GM18861 (cell line): Measurements from ENCODE around the gene IQCE.

Experiments
- ATAC-seq: cut with Tn5 transposase; IDR thresholded peaks from one replicate; pipeline ENCODE4 v1.9.1; 2021; ENCODE audit not compliant: unreplicated experiment

Gene IQCE

GRCh38 chr7:2660359-2661095 is 101.7 kb downstream of the IQCE start:
- no peak for ATAC-seq

- no peak for ATAC-seq
These were observed 102.3 kb downstream of the IQCE start for GRCh38 chr7:2661096-2661449.

GRCh38 chr7:2661602-2662272 is 103.0 kb downstream of the IQCE start:
- ATAC-seq: no peak

GRCh38 chr7:2662273-2663120 is 103.7 kb downstream of the IQCE start:
- no peak for ATAC-seq

- ATAC-seq: no peak
These were observed 104.5 kb downstream of the IQCE start for GRCh38 chr7:2663121-2663886.

GRCh38 chr7:2663960-2664359 is 105.2 kb downstream of the IQCE start:
- no peak for ATAC-seq
